Heart left ventricle (tissue), 16 donors: Measurements from ENCODE around the gene ITGA11. TPM values are rescaled to one million over a fixed set of nuclear protein-coding genes. Genes with fewer than 3 reads are reported as not detected.
A peak's percentile ranks its signal among the peaks of the same experiment; 100 is the strongest.

Source experiments
- ATAC-seq, 4 donors: fragments of 200-7000 bp; cut with Tn5 transposase; one replicate each; pipeline ENCODE4 v1.9.1; 2020 to 2022; ENCODE audit warnings: moderate library complexity in 4 of 4, mild to moderate bottlenecking in 3 of 4, moderate number of reproducible peaks in 1 of 4
- DNase-seq, 5 donors: peaks; one replicate each; pipeline ENCODE4 v3.0.0-alpha.2; 2020
- H3K27ac ChIP-seq, 12 donors: fragments of 200-600 bp; sonication (generic) in 4 of 12; one replicate each; pipeline versions ENCODE4 v1.5.0 to v1.8.0; 2016 to 2022; ENCODE audit warnings: mild to moderate bottlenecking in 2 of 12
- H3K27me3 ChIP-seq, 9 donors: fragments of 200-600 bp; sonication (generic) in 2 of 9; one replicate each; pipeline versions ENCODE4 v1.5.1 to v1.8.0; 2016 to 2022; ENCODE audit warnings: mild to moderate bottlenecking in 3 of 9
- H3K36me3 ChIP-seq, 9 donors: fragments of 200-600 bp; sonication (generic) in 2 of 9; one replicate each; pipeline versions ENCODE4 v1.5.0 to v1.8.0; 2018 to 2022; ENCODE audit warnings: mild to moderate bottlenecking in 2 of 9
- H3K4me1 ChIP-seq, 12 donors: fragments of 200-600 bp; sonication (generic) in 4 of 12; one replicate each; pipeline versions ENCODE4 v1.5.0 to v1.8.0; 2016 to 2022; ENCODE audit warnings: mild to moderate bottlenecking in 3 of 12
- H3K4me3 ChIP-seq, 12 donors: fragments of 200-600 bp; sonication (generic) in 4 of 12; one replicate each; pipeline versions ENCODE4 v1.5.0 to v1.8.0; 2017 to 2022; ENCODE audit warnings: mild to moderate bottlenecking in 9 of 12, moderate library complexity in 4 of 12
- H3K9me3 ChIP-seq, 12 donors: fragments of 200-600 bp; sonication (generic) in 4 of 12; one replicate each; pipeline versions ENCODE4 v1.5.0 to v1.8.0; 2016 to 2022; ENCODE audit warnings: mild to moderate bottlenecking in 1 of 12
- POLR2A ChIP-seq, 2 donors: fragments of 450-650 bp; IDR thresholded peaks; one replicate each; pipeline ENCODE4 v1.6.1; 2017; ENCODE audit warnings: antibody characterized with exemption in 2 of 2, mild to moderate bottlenecking in 2 of 2, moderate library complexity in 2 of 2
- WGBS, 4 donors: extraction: QIAGEN DNeasy Blood & Tissue Kit in 2 of 4; methylation state at CpG; one replicate each; pipeline versions ENCODE4 v1.1.5 to v1.1.7; 2013 to 2018; 5-methylcytosine and 5-hydroxymethylcytosine counted together
- intact Hi-C, 10 donors: fragments of 100-400 bp; cut with DNase I; formaldehyde crosslinking; loops; one replicate each; pipeline versions ENCODE4 v1.11.1 to v1.14.2; 2022
- polyA plus RNA-seq, 2 donors: library from polyadenylated mRNA; stranded (reverse); fragments of 200-250 nt; gene quantifications; one replicate each; pipeline ENCODE4 v1.2.3, GENCODE V29; 2013
- total RNA-seq, 9 donors: library from RNA; depleted of rRNA in 2 of 9; stranded (reverse); fragments of >200 nt in 2 of 9; fragmentation: NEBNext Ultra II Directional in 3 of 9; extraction: Animal tissue kit (Norgen Biotek cat#: 25700) in 3 of 9; gene quantifications; one replicate each; pipeline versions ENCODE4 v1.1.0 to v1.2.4, GENCODE V29; 2016 to 2023
- TF ChIP-seq, protein P1 (sequence below), 12 donors: fragments of 200-600 bp; sonication (generic) in 4 of 12; IDR thresholded peaks; one replicate each; pipeline versions ENCODE4 v1.5.0 to v1.8.0; 2018 to 2022; ENCODE audit warnings: antibody characterized with exemption in 12 of 12, mild to moderate bottlenecking in 5 of 12
- donor health status: ischemic (EF 13 %, LVEDD 7.1; RV severe dilation, severe dysfunction).
- donor health status: healthy with polysubstance abuse.
- donor health status: DM: no; HTN: yes; CAD: no.
- donor health status: DM: no; HTN: no; CAD: no.
- donor health status: ischemic (EF 25% LVEDD 6.9; RV normal size, moderate dysfunction).
- donor health status: ischemic (EF 25% LVEDD 5.7; RV mildly dilated, moderate dysfunction).
- donor health status: healthy.
- donor health status: DM: yes; HTN: yes; CAD: no.
- donor health status: ischemic (EF 35%, LVEDD 5.7; RV mildly dilated, moderate dysfunction).
- donor health status: nonischemic (EF 11% LVEDD 7.7; RV severe dilation, severe dysfunction).
- donor health status: DM: yes; HTN: yes; CAD: no.
- donor health status: PGD.
- donor health status: ischemic (EF 29% LVEDD 5.4; RV normal size, mild dysfunction).
- donor health status: nonischemic (EF 23%, LVEDD 6.1; RV moderate dilation, normal function).

Gene ITGA11
- total and polyA plus RNA-seq, 11 donors: 2.1 to 35.5 (median 12.1) TPM

DNA sequence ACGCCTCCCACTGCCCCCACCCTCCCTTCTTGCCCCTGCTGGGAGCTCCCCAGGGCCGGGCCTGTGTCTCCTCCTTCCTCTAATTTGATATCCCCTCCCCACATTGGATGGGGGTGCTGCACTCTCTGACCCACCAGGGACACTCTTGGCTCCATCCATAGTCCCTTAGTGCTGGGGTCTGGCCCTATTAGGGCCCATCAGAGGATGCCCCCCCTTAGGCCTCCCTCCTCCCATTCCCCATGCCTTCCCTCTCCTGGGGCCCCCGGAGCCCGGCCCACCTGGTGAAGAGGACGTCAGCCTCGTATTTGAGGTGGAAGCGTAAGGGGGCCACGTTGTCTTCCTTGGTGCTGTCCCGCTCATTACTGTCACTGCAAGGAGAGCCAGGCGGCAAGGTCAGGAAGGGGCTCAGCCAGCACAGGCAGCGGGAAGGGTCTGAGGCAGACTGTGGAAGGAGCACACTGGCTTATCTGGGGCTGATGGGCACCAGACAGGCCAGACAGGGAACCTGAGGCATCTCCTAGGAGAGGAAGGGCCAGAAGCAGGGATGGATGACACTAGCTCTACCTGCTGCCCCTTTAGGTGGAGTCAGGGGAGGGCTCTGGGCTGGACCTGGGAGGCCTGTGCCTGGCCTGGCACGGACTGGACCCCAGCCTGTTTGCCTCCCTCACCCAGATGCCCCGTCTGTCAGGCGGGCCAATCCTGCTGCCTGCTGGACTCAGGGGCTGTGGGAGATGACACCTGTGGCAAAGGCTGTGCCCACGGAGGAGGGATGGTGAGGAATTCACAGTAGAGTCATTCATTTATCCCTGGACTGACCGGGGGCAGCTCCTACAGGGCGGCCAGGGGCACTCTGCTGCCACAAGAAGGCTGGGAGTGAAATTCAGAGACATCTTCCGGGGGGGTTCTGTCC, 118.2 kb downstream of the ITGA11 start:
- no peak overlapping the region for H3K27ac ChIP-seq
- no peak for TF ChIP-seq POLR2A (IDR thresholded peaks at IDR 0.05)
- TF ChIP-seq, protein P1, sequence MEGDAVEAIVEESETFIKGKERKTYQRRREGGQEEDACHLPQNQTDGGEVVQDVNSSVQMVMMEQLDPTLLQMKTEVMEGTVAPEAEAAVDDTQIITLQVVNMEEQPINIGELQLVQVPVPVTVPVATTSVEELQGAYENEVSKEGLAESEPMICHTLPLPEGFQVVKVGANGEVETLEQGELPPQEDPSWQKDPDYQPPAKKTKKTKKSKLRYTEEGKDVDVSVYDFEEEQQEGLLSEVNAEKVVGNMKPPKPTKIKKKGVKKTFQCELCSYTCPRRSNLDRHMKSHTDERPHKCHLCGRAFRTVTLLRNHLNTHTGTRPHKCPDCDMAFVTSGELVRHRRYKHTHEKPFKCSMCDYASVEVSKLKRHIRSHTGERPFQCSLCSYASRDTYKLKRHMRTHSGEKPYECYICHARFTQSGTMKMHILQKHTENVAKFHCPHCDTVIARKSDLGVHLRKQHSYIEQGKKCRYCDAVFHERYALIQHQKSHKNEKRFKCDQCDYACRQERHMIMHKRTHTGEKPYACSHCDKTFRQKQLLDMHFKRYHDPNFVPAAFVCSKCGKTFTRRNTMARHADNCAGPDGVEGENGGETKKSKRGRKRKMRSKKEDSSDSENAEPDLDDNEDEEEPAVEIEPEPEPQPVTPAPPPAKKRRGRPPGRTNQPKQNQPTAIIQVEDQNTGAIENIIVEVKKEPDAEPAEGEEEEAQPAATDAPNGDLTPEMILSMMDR (IDR thresholded peaks at IDR 0.05): no peak
- intact Hi-C loops: loop anchor here in 6 of 10 donors (5.0 to 10.0 kb wide), 5 partner anchors 51 to 241 kb away; no protein-coding TSS in a partner anchor
- H3K27me3 ChIP-seq: no peaks in the 10 kb centered on the region
- H3K36me3 ChIP-seq: peaks cover 0 to 40% (median 0%) of the 10 kb centered on the region in 9 donors
- H3K4me3 ChIP-seq: no peak overlapping the region
- peaks cover 0 to 25% (median 5%) of the 10 kb centered on the region in 12 donors for H3K4me1 ChIP-seq
- DNase-seq: peak in 1 of 5 donors; percentile 12
- 90 to 93% (median 92%) methylated on average over 18 of the region's 18 CpGs for WGBS, 4 donors
- H3K9me3 ChIP-seq: no peaks in the 10 kb centered on the region
- no peak for ATAC-seq

GRCh38 chr15:68312701-68313204, 119.2 kb downstream of the ITGA11 start:
- 89 to 93% (median 90%) methylated on average over 17 to 18 of the region's 18 CpGs for WGBS, 4 donors
- intact Hi-C loops: loop anchor here in 6 of 10 donors (5.0 to 10.0 kb wide), 5 partner anchors 52 to 242 kb away; no protein-coding TSS in a partner anchor
- no peaks in the 10 kb centered on the region for H3K27me3 ChIP-seq
- H3K4me3 ChIP-seq: no peak overlapping the region
- H3K36me3 ChIP-seq: peaks cover 0 to 30% (median 0%) of the 10 kb centered on the region in 9 donors
- ATAC-seq (no peak), DNase-seq (peak in 2 of 5 donors; percentile 4 to 11)
- H3K4me1 ChIP-seq: peaks cover 0 to 25% (median 5%) of the 10 kb centered on the region in 12 donors
- H3K9me3 ChIP-seq: no peaks in the 10 kb centered on the region
- no peak overlapping the region for H3K27ac ChIP-seq
- no peak for TF ChIP-seq POLR2A (IDR thresholded peaks at IDR 0.05)
- TF ChIP-seq, protein P1 (IDR thresholded peaks at IDR 0.05): no peak

- peak in 2 of 5 donors; percentile 3 to 12 for DNase-seq
- Histone ChIP-seq H3K27me3 (no peaks in the 10 kb centered on the region), H3K4me3 (no peak overlapping the region), H3K9me3 (no peaks in the 10 kb centered on the region), H3K36me3 (peaks cover 0 to 27% (median 0%) of the 10 kb centered on the region in 9 donors), H3K4me1 (peaks cover 0 to 25% (median 6%) of the 10 kb centered on the region in 12 donors), H3K27ac (no peak overlapping the region)
- WGBS, 4 donors: 83 to 96% (median 88%) methylated on average over 3 of the region's 3 CpGs
- no peak for TF ChIP-seq POLR2A (IDR thresholded peaks at IDR 0.05)
- TF ChIP-seq, protein P1 (IDR thresholded peaks at IDR 0.05): no peak
- intact Hi-C loops: loop anchor here in 6 of 10 donors (5.0 to 10.0 kb wide), 5 partner anchors 53 to 243 kb away; no protein-coding TSS in a partner anchor
- no peak for ATAC-seq
Measured at GRCh38 chr15:68311859-68312557, 120.0 kb downstream of the ITGA11 start.
